Measurements from ENCODE around the gene NSMCE1. TPM values are rescaled to one million over a fixed set of nuclear protein-coding genes. Genes with fewer than 3 reads are reported as not detected.

Gene NSMCE1
- total RNA-seq, 1 donor from 2014 or later, result 21.0 TPM

GRCh38 chr16:27199235-27199586, 69.4 kb downstream of the NSMCE1 start:
- DNase-seq (ENCODE audit: low spot score), result no peak
- peaks cover 10% of the 10 kb centered on the region for H3K27me3 Mint-ChIP-seq (ENCODE audit: unreplicated experiment)
- H3K4me1 Mint-ChIP-seq (ENCODE audit: unreplicated experiment), result peaks cover 2% of the 10 kb centered on the region
- H3K27ac Mint-ChIP-seq (ENCODE audit: unreplicated experiment), result no peak overlapping the region
- H3K9me3 Mint-ChIP-seq (ENCODE audit: unreplicated experiment), result no peaks in the 10 kb centered on the region
- no peak overlapping the region for H3K4me3 Mint-ChIP-seq (ENCODE audit: unreplicated experiment)
- no peaks in the 10 kb centered on the region for H3K36me3 Mint-ChIP-seq (ENCODE audit: low read depth, unreplicated experiment)
- TF ChIP-seq CTCF (IDR thresholded peaks at IDR 0.05; ENCODE audit: unreplicated experiment), result no peak

GRCh38 chr16:27198451-27199234, 69.9 kb downstream of the NSMCE1 start:
- Mint-ChIP-seq H3K36me3 (ENCODE audit: low read depth, unreplicated experiment) (no peaks in the 10 kb centered on the region), H3K4me1 (ENCODE audit: unreplicated experiment) (no peaks in the 10 kb centered on the region), H3K27me3 (ENCODE audit: unreplicated experiment) (peaks cover 9% of the 10 kb centered on the region), H3K9me3 (ENCODE audit: unreplicated experiment) (no peaks in the 10 kb centered on the region), H3K4me3 (ENCODE audit: unreplicated experiment) (no peak overlapping the region), H3K27ac (ENCODE audit: unreplicated experiment) (no peak overlapping the region)
- no peak for TF ChIP-seq CTCF (IDR thresholded peaks at IDR 0.05; ENCODE audit: unreplicated experiment)
- no peak for DNase-seq (ENCODE audit: low spot score)

- no peak for TF ChIP-seq CTCF (IDR thresholded peaks at IDR 0.05; ENCODE audit: unreplicated experiment)
- DNase-seq (ENCODE audit: low spot score), result no peak
- Mint-ChIP-seq H3K9me3 (ENCODE audit: unreplicated experiment) (no peaks in the 10 kb centered on the region), H3K4me1 (ENCODE audit: unreplicated experiment) (no peaks in the 10 kb centered on the region), H3K27ac (ENCODE audit: unreplicated experiment) (no peak overlapping the region), H3K4me3 (ENCODE audit: unreplicated experiment) (no peak overlapping the region), H3K27me3 (ENCODE audit: unreplicated experiment) (peaks cover 7% of the 10 kb centered on the region), H3K36me3 (ENCODE audit: low read depth, unreplicated experiment) (no peaks in the 10 kb centered on the region)
These were observed 71.6 kb downstream of the NSMCE1 start for GRCh38 chr16:27197004-27197403.

GRCh38 chr16:27195941-27196595, 72.5 kb downstream of the NSMCE1 start:
- H3K9me3 Mint-ChIP-seq (ENCODE audit: unreplicated experiment), result no peaks in the 10 kb centered on the region
- DNase-seq (ENCODE audit: low spot score), result no peak
- H3K4me3 Mint-ChIP-seq (ENCODE audit: unreplicated experiment), result no peak overlapping the region
- H3K27me3 Mint-ChIP-seq (ENCODE audit: unreplicated experiment), result peaks cover 2% of the 10 kb centered on the region
- no peak for TF ChIP-seq CTCF (IDR thresholded peaks at IDR 0.05; ENCODE audit: unreplicated experiment)
- H3K36me3 Mint-ChIP-seq (ENCODE audit: low read depth, unreplicated experiment), result no peaks in the 10 kb centered on the region
- no peak overlapping the region for H3K27ac Mint-ChIP-seq (ENCODE audit: unreplicated experiment)
- H3K4me1 Mint-ChIP-seq (ENCODE audit: unreplicated experiment), result no peaks in the 10 kb centered on the region
